HFFc6 (cell line): ENCODE measurements around the gene ARHGAP27. TPM values are rescaled to one million over a fixed set of nuclear protein-coding genes. Genes with fewer than 3 reads are reported as not detected.

Experiments used
- DNase-seq: peaks from one replicate; pipeline ENCODE4 v3.0.0-alpha.2; 2018
- H3K27ac Mint-ChIP-seq: 2 replicates; pipeline ENCODE4 v1.8.0; 2020; ENCODE audit warnings: mild to moderate bottlenecking, mixed read lengths
- H3K27me3 Mint-ChIP-seq: 2 replicates; pipeline ENCODE4 v1.8.0; 2021; ENCODE audit warnings: mild to moderate bottlenecking, moderate library complexity, mixed read lengths; ENCODE audit not compliant: insufficient read depth
- H3K36me3 Mint-ChIP-seq: 2 replicates; pipeline ENCODE4 v1.8.0; 2021; ENCODE audit warnings: low read depth, mixed read lengths
- H3K4me1 Mint-ChIP-seq: 2 replicates; pipeline ENCODE4 v1.8.0; 2020; ENCODE audit warnings: low read depth, mixed read lengths
- H3K4me3 Mint-ChIP-seq: 2 replicates; pipeline ENCODE4 v1.8.0; 2020; ENCODE audit warnings: mild to moderate bottlenecking, moderate library complexity, mixed read lengths
- H3K9me3 Mint-ChIP-seq: 2 replicates; pipeline ENCODE4 v1.8.0; 2020; ENCODE audit warnings: mild to moderate bottlenecking, mixed read lengths
- CTCF ChIP-seq: fragments of 200-600 bp; sonication (generic); IDR thresholded peaks from 2 replicates; pipeline ENCODE4 v1.5.0; 2021; ENCODE audit warnings: antibody characterized with exemption, mild to moderate bottlenecking
- total RNA-seq, 6 experiments: library from RNA; stranded (reverse); fragmentation: NEBNext Ultra II Directional; extraction: Animal tissue kit (Norgen Biotek cat#: 25700); gene quantifications; 2 replicates in 1 of 6; 3 replicates in 5 of 6; pipeline ENCODE4 v1.2.3, GENCODE V29; 2021

ARHGAP27 gene
- total RNA-seq, 6 experiments from 2014 or later = 1.8 to 3.8 (median 2.7) TPM

GRCh38 chr17:45402916-45403315 lies 29.8 kb downstream of the ARHGAP27 start:
- H3K27ac Mint-ChIP-seq = no peak overlapping the region
- H3K9me3 Mint-ChIP-seq = no peaks in the 10 kb centered on the region
- H3K4me1 Mint-ChIP-seq = no peaks in the 10 kb centered on the region
- no peak overlapping the region for H3K4me3 Mint-ChIP-seq
- no peaks in the 10 kb centered on the region for H3K36me3 Mint-ChIP-seq
- no peak for DNase-seq
- no peak for TF ChIP-seq CTCF
- H3K27me3 Mint-ChIP-seq = peaks cover 2% of the 10 kb centered on the region; the same call in 1 of the 2 replicates

GRCh38 chr17:45398800-45399199 lies 33.9 kb downstream of the ARHGAP27 start:
- no peak overlapping the region for H3K4me3 Mint-ChIP-seq
- no peaks in the 10 kb centered on the region for H3K9me3 Mint-ChIP-seq
- H3K27ac Mint-ChIP-seq = no peak overlapping the region
- DNase-seq = no peak
- 0 out of 2 replicates have a peak, but pooled peaks have one; percentile 12 for TF ChIP-seq CTCF
- no peaks in the 10 kb centered on the region for H3K36me3 Mint-ChIP-seq
- peaks cover 8% of the 10 kb centered on the region for H3K4me1 Mint-ChIP-seq
- H3K27me3 Mint-ChIP-seq = peaks cover 7% of the 10 kb centered on the region; the same call in 1 of the 2 replicates

GRCh38 chr17:45397796-45398195 lies 34.9 kb downstream of the ARHGAP27 start:
- Mint-ChIP-seq H3K27me3 (peaks cover 7% of the 10 kb centered on the region; the same call in 1 of the 2 replicates), H3K27ac (no peak overlapping the region), H3K36me3 (no peaks in the 10 kb centered on the region), H3K4me3 (no peak overlapping the region), H3K4me1 (peaks cover 8% of the 10 kb centered on the region), H3K9me3 (no peaks in the 10 kb centered on the region)
- no peak for TF ChIP-seq CTCF
- no peak for DNase-seq

GRCh38 chr17:45396496-45397205 lies 36.0 kb downstream of the ARHGAP27 start:
- H3K27me3 Mint-ChIP-seq = peaks cover 7% of the 10 kb centered on the region
- DNase-seq = no peak
- no peak overlapping the region for H3K27ac Mint-ChIP-seq
- no peak for TF ChIP-seq CTCF
- H3K9me3 Mint-ChIP-seq = no peaks in the 10 kb centered on the region
- peaks cover 8% of the 10 kb centered on the region for H3K4me1 Mint-ChIP-seq
- H3K4me3 Mint-ChIP-seq = no peak overlapping the region
- H3K36me3 Mint-ChIP-seq = no peaks in the 10 kb centered on the region

GRCh38 chr17:45395569-45396415 lies 36.9 kb downstream of the ARHGAP27 start:
- no peak for DNase-seq
- peaks cover 8% of the 10 kb centered on the region for H3K4me1 Mint-ChIP-seq
- peaks cover 15% of the 10 kb centered on the region for H3K27me3 Mint-ChIP-seq
- no peaks in the 10 kb centered on the region for H3K9me3 Mint-ChIP-seq
- H3K4me3 Mint-ChIP-seq = peak overlapping the region; percentile 58
- peak overlapping the region; percentile 71; the same call in 1 of the 2 replicates for H3K27ac Mint-ChIP-seq
- no peaks in the 10 kb centered on the region for H3K36me3 Mint-ChIP-seq
- no peak for TF ChIP-seq CTCF
